ENCODE results near the gene HEXD. TPM values are rescaled to one million over a fixed set of nuclear protein-coding genes. Genes with fewer than 3 reads are reported as not detected.

HEXD gene
- total RNA-seq, 1 donor from 2014 or later = 49.7 TPM

GRCh38 chr17:82433560-82434215 lies 15.5 kb downstream of the HEXD start:
- H3K27me3 Mint-ChIP-seq = no peaks in the 10 kb centered on the region
- H3K9me3 Mint-ChIP-seq = no peaks in the 10 kb centered on the region
- H3K36me3 Mint-ChIP-seq = no peaks in the 10 kb centered on the region
- no peak overlapping the region for H3K4me3 Mint-ChIP-seq
- no peaks in the 10 kb centered on the region for H3K4me1 Mint-ChIP-seq (ENCODE audit: unreplicated experiment)
- no peak overlapping the region for H3K27ac Mint-ChIP-seq
- TF ChIP-seq CTCF (conservative IDR thresholded peaks at IDR 0.05) = no peak
- no peak for DNase-seq (ENCODE audit: extremely low spot score, unreplicated experiment)

GRCh38 chr17:82434216-82434565 lies 16.0 kb downstream of the HEXD start:
- H3K4me1 Mint-ChIP-seq (ENCODE audit: unreplicated experiment) = no peaks in the 10 kb centered on the region
- TF ChIP-seq CTCF (conservative IDR thresholded peaks at IDR 0.05) = no peak
- H3K36me3 Mint-ChIP-seq = no peaks in the 10 kb centered on the region
- no peak overlapping the region for H3K4me3 Mint-ChIP-seq
- no peak overlapping the region for H3K27ac Mint-ChIP-seq
- no peak for DNase-seq (ENCODE audit: extremely low spot score, unreplicated experiment)
- no peaks in the 10 kb centered on the region for H3K9me3 Mint-ChIP-seq
- H3K27me3 Mint-ChIP-seq = no peaks in the 10 kb centered on the region

- Mint-ChIP-seq H3K27me3 (no peaks in the 10 kb centered on the region), H3K4me3 (no peak overlapping the region), H3K4me1 (ENCODE audit: unreplicated experiment) (no peaks in the 10 kb centered on the region), H3K36me3 (no peaks in the 10 kb centered on the region), H3K9me3 (no peaks in the 10 kb centered on the region), H3K27ac (no peak overlapping the region)
- no peak for DNase-seq (ENCODE audit: extremely low spot score, unreplicated experiment)
- TF ChIP-seq CTCF (conservative IDR thresholded peaks at IDR 0.05) = no peak
These were observed 17.0 kb downstream of the HEXD start for GRCh38 chr17:82435103-82435502.

- no peak overlapping the region for H3K27ac Mint-ChIP-seq
- no peak for DNase-seq (ENCODE audit: extremely low spot score, unreplicated experiment)
- H3K36me3 Mint-ChIP-seq = no peaks in the 10 kb centered on the region
- no peaks in the 10 kb centered on the region for H3K4me1 Mint-ChIP-seq (ENCODE audit: unreplicated experiment)
- no peak overlapping the region for H3K4me3 Mint-ChIP-seq
- no peak for TF ChIP-seq CTCF (conservative IDR thresholded peaks at IDR 0.05)
- no peaks in the 10 kb centered on the region for H3K27me3 Mint-ChIP-seq
- H3K9me3 Mint-ChIP-seq = no peaks in the 10 kb centered on the region
These were observed 17.7 kb downstream of the HEXD start for GRCh38 chr17:82435601-82436583.

GRCh38 chr17:82436601-82437324 lies 18.6 kb downstream of the HEXD start:
- Mint-ChIP-seq H3K9me3 (no peaks in the 10 kb centered on the region), H3K4me3 (no peak overlapping the region), H3K4me1 (ENCODE audit: unreplicated experiment) (no peaks in the 10 kb centered on the region), H3K36me3 (no peaks in the 10 kb centered on the region), H3K27ac (no peak overlapping the region), H3K27me3 (no peaks in the 10 kb centered on the region)
- TF ChIP-seq CTCF (conservative IDR thresholded peaks at IDR 0.05) = no peak
- no peak for DNase-seq (ENCODE audit: extremely low spot score, unreplicated experiment)
